Activated naive CD8-positive, alpha-beta T cell treated with anti-CD3 and anti-CD28 coated beads, Interleukin-2, amount 10 ng/mL, durations not matched to agents 7 days and 5 days (primary cell): ENCODE measurements around the gene ZCCHC2. TPM values are rescaled to one million over a fixed set of nuclear protein-coding genes. Genes with fewer than 3 reads are reported as not detected.

Experiments used
- ATAC-seq: fragments of 150-1000 bp; cut with Tn5 transposase; one replicate; pipeline ENCODE4 v1.10.0; 2021; ENCODE audit warnings: low read depth, moderate library complexity
- POLR2A ChIA-PET: fragments of 350-600 bp; sonication (Branson Sonifier 250); formaldehyde crosslinking; loops from one replicate; lab custom pipeline; 2021; ENCODE audit warnings: antibody characterized with exemption; lab: Charles Lee
- DNase-seq: peaks from one replicate; pipeline ENCODE4 v3.0.0; 2021
- H3K27ac Mint-ChIP-seq: one replicate; pipeline ENCODE4 v1.8.0; 2022; ENCODE audit warnings: mild to moderate bottlenecking, mixed read lengths
- H3K27me3 Mint-ChIP-seq: one replicate; pipeline ENCODE4 v1.8.0; 2022; ENCODE audit warnings: mild to moderate bottlenecking, moderate library complexity, mixed read lengths
- H3K36me3 Mint-ChIP-seq: one replicate; pipeline ENCODE4 v1.8.0; 2021; ENCODE audit warnings: mild to moderate bottlenecking, mixed read lengths
- H3K4me1 Mint-ChIP-seq: one replicate; pipeline ENCODE4 v1.8.0; 2021; ENCODE audit warnings: mixed read lengths
- H3K4me3 Mint-ChIP-seq: one replicate; pipeline ENCODE4 v1.8.0; 2022; ENCODE audit warnings: mild to moderate bottlenecking, moderate library complexity, mixed read lengths
- H3K9me3 Mint-ChIP-seq: one replicate; pipeline ENCODE4 v1.8.0; 2021; ENCODE audit warnings: mixed read lengths
- total RNA-seq, 2 experiments: library from RNA; stranded (reverse); gene quantifications; one replicate each; pipeline ENCODE4 v1.2.3, GENCODE V29; 2021

ZCCHC2 gene
- total RNA-seq, 2 experiments from 2014 or later: 56.8 to 61.7 TPM

DNA sequence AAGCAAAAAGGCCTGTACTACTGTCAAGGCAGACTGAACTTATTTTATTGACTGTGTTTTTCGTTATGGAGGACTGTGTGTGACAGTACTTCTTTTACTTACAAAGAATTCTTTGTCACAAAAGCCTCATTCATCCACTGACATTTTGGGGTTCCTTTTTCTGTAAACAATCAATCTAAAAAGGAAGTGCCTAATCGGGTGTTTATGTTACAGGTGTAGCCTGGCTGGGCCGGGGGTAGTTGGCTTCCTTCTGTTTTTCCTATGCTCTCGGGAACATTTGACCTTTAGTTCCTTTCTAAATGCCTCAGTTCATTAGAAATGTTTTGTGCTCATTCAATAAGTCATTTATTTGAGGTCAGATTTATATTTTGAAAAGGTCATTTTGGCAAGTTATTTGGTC, 8.3 kb downstream of the ZCCHC2 start:
- Mint-ChIP-seq H3K27ac (no peak overlapping the region), H3K27me3 (no peaks in the 10 kb centered on the region), H3K9me3 (no peaks in the 10 kb centered on the region), H3K4me3 (peak overlapping the region; percentile 6), H3K4me1 (peaks cover 49% of the 10 kb centered on the region), H3K36me3 (peaks cover 34% of the 10 kb centered on the region)
- POLR2A ChIA-PET: no interaction called here
- no peak for ATAC-seq
- no peak for DNase-seq

DNA sequence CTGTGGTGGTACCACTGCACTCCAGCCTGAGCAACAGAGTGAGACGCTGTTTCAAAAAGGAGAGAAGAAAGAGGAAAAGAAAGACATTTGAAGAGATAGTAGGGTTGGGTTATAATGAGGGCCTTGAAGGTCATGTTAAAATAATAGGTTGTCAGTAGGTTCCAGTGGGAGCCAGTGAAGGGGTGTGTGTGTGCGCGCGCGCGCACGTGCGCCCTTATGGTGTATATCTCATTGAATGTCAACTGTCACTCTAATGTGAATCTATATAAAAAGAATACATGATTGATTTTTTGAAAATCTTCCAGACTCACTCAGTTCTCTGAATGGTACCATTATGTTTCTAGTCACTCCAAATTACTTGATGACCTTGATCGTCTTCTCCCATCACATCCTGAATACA, 9.1 kb downstream of the ZCCHC2 start:
- DNase-seq (no peak), ATAC-seq (no peak)
- Mint-ChIP-seq H3K27ac (peak overlapping the region; percentile 55), H3K27me3 (no peaks in the 10 kb centered on the region), H3K36me3 (peaks cover 35% of the 10 kb centered on the region), H3K9me3 (no peaks in the 10 kb centered on the region), H3K4me3 (no peak overlapping the region), H3K4me1 (peaks cover 55% of the 10 kb centered on the region)
- POLR2A ChIA-PET: no interaction called here

DNA sequence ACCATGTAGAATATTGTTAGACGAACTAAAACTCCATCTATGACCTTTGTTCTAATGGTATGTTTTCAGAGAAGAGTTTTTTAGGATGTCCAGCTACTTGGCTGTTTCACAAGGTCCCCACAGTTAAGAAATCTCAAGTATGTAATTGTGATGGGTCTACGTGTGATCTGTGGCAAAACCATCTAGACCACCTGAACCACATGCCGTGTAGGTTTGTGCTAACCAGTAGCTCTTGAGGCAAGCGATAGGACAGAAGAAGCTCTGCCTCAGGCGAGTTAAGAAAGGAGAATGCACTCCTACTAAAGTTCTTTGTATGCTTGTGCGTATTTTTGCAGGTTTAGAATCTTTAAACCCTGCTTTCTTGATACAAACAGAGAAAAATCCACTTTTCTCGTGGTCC, 13.2 kb downstream of the ZCCHC2 start:
- no peak for ATAC-seq
- peaks cover 35% of the 10 kb centered on the region for H3K36me3 Mint-ChIP-seq
- POLR2A ChIA-PET: interaction anchor here (0.8 to 0.9 kb wide), 2 partner anchors 10 to 14 kb away, joined by 3 read pairs; partner anchors contain the start of gene ZCCHC2

DNA sequence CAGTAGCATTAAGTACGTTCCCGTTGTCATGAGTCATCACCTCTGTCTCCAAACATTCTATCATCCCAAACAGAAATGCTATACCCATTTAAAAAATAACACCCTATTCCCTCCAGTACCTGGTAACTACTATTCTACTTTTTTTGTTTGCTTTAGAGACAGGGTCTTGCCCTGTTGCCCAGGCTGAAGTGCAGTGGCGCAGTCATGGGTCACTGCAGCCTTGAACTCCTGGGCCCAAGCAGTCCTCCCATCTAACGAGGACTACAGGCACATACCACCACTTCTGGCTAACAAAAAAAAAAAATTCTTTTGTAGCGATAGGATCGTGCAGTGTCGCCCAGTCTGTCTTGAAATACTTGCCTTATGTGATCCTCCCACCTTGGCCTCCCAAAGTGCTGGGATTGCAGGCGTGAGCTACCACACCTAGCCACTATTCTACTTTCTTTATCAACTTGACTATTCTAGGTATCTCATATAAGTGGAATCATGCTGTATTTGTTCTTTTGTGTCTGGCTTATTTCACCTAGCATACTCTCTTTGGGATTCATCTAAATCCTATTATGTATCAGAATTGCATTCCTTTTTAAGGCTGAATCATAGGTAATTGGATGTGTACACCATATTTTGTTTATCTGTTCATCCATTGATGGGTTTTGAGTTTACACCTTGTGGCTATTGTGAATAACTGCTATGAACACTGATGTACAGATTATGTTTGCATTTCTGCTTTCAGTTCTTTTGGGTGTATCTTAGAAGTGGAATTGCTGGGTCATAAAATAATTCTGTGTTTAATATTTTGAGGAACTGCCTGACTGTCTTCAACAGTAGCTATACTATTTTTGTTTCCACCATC, 14.4 kb downstream of the ZCCHC2 start:
- H3K4me1 Mint-ChIP-seq: peaks cover 39% of the 10 kb centered on the region
- peaks cover 30% of the 10 kb centered on the region for H3K36me3 Mint-ChIP-seq
- no peak overlapping the region for H3K27ac Mint-ChIP-seq
- ATAC-seq (no peak), DNase-seq (no peak)
- no peak overlapping the region for H3K4me3 Mint-ChIP-seq
- no peaks in the 10 kb centered on the region for H3K9me3 Mint-ChIP-seq
- POLR2A ChIA-PET: no interaction called here
- no peaks in the 10 kb centered on the region for H3K27me3 Mint-ChIP-seq

More for the DNA sequence above, 13.2 kb downstream of the ZCCHC2 start:
- no peak overlapping the region for H3K4me3 Mint-ChIP-seq
- no peaks in the 10 kb centered on the region for H3K27me3 Mint-ChIP-seq
- no peak for DNase-seq
- H3K27ac Mint-ChIP-seq: no peak overlapping the region
- H3K4me1 Mint-ChIP-seq: peaks cover 42% of the 10 kb centered on the region
- H3K9me3 Mint-ChIP-seq: no peaks in the 10 kb centered on the region

DNA sequence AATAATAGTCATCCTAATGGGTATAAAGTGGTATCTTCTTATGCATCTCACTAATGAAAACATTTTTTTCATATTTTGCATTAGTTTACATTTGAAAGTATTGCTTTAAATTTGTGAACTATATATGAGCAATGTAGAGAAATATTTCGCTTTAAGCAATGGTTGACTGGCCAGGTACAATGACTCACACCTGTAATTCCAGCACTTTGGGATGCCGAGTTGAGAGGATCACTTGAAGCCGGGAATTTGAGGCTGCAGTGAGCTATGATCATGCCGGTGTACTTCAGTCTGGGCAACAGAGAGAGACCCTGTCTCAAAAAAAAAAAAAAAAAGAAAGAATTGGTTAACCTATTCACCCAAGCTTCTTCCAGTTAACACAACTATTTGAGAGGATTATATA, 15.1 kb downstream of the ZCCHC2 start:
- no peak for ATAC-seq
- POLR2A ChIA-PET: no interaction called here

DNA sequence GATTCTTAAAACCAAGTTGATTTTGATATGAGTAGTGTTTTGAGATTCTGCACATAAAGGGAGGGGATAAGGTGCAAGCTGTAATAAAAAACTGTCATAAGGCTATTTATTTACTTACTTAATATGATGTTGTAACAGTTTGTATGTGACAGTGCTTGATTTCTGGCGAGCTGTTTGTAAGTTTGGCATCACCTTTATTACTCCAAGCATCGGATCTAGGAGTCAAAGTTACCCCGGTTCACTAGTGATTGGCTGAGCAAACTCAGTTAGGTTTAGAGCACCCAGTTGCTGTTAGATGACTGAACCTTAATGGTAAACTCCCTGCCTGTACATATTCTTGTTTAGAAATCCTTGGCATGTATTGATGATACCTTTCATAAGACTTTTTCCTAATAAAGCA, 16.1 kb downstream of the ZCCHC2 start:
- POLR2A ChIA-PET: no interaction called here
- Mint-ChIP-seq H3K4me1 (peaks cover 37% of the 10 kb centered on the region), H3K4me3 (no peak overlapping the region), H3K27me3 (no peaks in the 10 kb centered on the region), H3K36me3 (peaks cover 39% of the 10 kb centered on the region), H3K27ac (no peak overlapping the region), H3K9me3 (no peaks in the 10 kb centered on the region)
- ATAC-seq (no peak), DNase-seq (no peak)

More for the DNA sequence above, 15.1 kb downstream of the ZCCHC2 start:
- Mint-ChIP-seq H3K27me3 (no peaks in the 10 kb centered on the region), H3K36me3 (peaks cover 30% of the 10 kb centered on the region), H3K4me3 (no peak overlapping the region), H3K9me3 (no peaks in the 10 kb centered on the region), H3K27ac (no peak overlapping the region), H3K4me1 (peaks cover 36% of the 10 kb centered on the region)
- DNase-seq: no peak

DNA sequence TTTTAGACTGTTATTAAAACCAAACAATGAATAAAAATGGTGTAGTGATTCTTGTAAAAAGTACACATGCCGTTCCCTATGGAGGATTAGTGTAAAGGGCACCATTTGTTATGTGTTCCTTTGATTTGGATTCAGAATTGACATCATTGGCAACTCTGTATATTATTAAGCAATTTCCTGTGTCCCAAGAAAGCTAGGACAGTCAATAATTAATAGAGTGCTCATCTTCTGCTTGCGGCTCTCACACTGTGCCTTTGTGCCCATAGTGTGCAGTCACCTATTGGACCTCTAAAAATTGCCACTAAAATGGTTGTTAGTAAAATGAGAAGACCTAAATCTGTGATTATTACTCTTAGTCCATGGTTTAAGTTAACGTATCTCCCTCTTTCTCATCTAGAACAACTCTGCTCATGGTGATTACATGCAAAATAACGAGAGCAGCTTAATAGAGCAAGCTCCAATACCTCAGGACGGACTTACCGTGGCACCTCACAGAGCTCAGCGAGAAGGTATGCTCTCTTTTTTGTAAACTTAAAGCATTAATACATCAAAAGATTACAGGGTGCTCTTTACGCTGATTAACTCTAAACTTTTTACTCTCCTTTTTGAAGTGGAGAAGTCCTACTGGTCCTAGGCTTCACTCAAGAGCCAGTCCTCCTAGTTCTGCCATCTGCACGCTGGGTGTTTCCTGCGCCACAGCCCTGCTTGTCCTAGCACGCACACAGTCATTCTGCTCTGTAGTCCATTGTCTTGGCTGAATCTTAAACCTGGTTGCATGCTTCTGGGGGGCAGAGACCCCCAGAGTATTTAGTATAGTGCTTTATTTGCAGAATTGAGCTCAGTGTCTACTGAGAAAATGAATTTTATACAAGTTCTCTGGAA, 16.7 kb downstream of the ZCCHC2 start:
- Mint-ChIP-seq H3K4me1 (peaks cover 33% of the 10 kb centered on the region), H3K27ac (no peak overlapping the region), H3K9me3 (no peaks in the 10 kb centered on the region), H3K27me3 (no peaks in the 10 kb centered on the region), H3K36me3 (peaks cover 35% of the 10 kb centered on the region), H3K4me3 (no peak overlapping the region)
- DNase-seq (no peak), ATAC-seq (no peak)
- POLR2A ChIA-PET: interaction anchor here (0.8 kb wide), 1 partner anchor 379 kb away, joined by 3 read pairs; no protein-coding TSS in a partner anchor

DNA sequence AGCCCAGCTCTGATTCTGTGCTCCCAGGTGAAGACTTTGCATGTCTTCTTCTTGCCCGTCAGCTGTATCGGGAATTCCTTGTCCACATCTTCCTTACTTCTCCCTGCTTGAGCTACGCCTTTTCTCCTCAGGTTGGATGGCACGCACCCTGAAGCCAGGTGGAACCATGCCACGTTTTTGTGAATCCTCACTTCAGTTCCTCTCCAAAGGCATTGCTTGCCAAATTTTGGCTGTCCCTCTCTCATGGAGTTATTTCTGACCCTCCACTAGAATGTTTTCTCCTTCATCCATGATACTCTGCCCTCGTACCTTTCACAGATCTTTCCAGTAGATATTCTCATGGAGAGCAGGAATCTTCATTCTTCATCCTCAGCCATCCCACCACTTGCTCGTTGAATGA, 20.2 kb downstream of the ZCCHC2 start:
- ATAC-seq (no peak), DNase-seq (no peak)
- H3K27ac Mint-ChIP-seq: no peak overlapping the region
- H3K4me1 Mint-ChIP-seq: peaks cover 10% of the 10 kb centered on the region
- H3K4me3 Mint-ChIP-seq: no peak overlapping the region
- H3K27me3 Mint-ChIP-seq: no peaks in the 10 kb centered on the region
- POLR2A ChIA-PET: no interaction called here
- H3K36me3 Mint-ChIP-seq: peaks cover 41% of the 10 kb centered on the region
- H3K9me3 Mint-ChIP-seq: no peaks in the 10 kb centered on the region

DNA sequence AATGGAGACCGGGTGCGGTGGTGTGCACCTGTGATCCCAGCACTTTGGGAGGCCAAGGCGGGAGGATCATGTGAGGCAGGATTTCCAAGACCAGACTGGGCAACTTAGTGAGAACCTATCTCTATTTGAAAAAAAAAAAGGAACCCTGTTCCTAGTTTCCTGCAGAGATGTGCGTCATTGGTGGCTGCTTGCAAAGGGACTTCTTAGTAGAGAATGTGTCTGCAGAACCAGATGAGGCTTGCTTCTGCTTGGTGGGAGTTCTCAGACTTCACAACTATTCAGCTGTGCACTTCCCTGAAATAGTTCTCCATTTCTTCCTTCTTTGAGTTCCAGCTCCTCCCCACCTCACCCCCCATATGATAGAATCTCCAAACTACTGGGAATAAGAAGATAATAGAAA, 22.3 kb downstream of the ZCCHC2 start:
- POLR2A ChIA-PET: no interaction called here
- no peak for ATAC-seq
- no peak for DNase-seq
- H3K27me3 Mint-ChIP-seq: no peaks in the 10 kb centered on the region
- H3K4me1 Mint-ChIP-seq: peaks cover 8% of the 10 kb centered on the region
- no peak overlapping the region for H3K27ac Mint-ChIP-seq
- H3K9me3 Mint-ChIP-seq: no peaks in the 10 kb centered on the region
- no peak overlapping the region for H3K4me3 Mint-ChIP-seq
- peaks cover 40% of the 10 kb centered on the region for H3K36me3 Mint-ChIP-seq

DNA sequence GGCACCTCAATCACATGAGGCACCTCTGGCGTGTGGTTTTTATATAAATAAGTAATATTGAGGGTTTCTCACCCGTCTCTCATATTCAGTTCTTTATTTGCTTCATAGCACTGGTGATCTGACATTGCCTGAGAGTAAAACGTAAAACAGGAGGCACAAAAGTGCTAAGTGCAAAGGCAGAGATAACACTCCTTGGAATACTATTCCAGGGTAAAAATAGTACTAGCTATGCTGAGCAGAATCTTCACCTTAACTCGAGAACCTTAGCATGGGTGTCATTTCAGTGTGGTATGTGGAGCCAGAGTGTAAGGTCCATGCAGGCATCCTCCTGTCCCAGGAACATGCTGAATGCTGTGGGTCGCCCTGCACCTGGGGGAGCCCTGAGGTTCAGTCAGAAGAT, 26.9 kb downstream of the ZCCHC2 start:
- H3K36me3 Mint-ChIP-seq: peaks cover 53% of the 10 kb centered on the region
- no peaks in the 10 kb centered on the region for H3K27me3 Mint-ChIP-seq
- H3K27ac Mint-ChIP-seq: no peak overlapping the region
- H3K4me1 Mint-ChIP-seq: peaks cover 17% of the 10 kb centered on the region
- H3K4me3 Mint-ChIP-seq: no peak overlapping the region
- DNase-seq (no peak), ATAC-seq (no peak)
- no peaks in the 10 kb centered on the region for H3K9me3 Mint-ChIP-seq
- POLR2A ChIA-PET: no interaction called here

DNA sequence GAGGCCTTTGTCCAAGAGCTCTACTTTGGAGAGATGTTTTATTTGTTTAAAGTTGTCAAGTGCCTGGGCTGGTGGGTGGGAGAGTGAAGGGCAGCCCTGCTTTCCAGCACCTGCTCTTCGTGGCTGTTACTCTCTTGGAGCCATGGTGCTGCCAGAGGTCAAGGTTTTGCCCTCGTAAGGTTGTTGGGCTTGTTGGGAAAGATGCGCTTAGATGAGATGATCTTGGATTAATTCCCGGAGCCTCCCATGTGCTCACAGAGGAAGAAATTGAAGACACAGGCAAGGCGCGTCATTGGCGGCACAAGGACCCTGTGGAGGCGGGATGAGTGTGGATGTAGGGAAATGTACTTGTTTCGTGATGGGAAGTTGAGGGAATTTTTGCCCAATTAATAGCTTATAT, 27.9 kb downstream of the ZCCHC2 start:
- POLR2A ChIA-PET: no interaction called here
- Mint-ChIP-seq H3K9me3 (no peaks in the 10 kb centered on the region), H3K4me3 (no peak overlapping the region), H3K27me3 (no peaks in the 10 kb centered on the region), H3K36me3 (peaks cover 47% of the 10 kb centered on the region), H3K27ac (no peak overlapping the region), H3K4me1 (peaks cover 17% of the 10 kb centered on the region)
- ATAC-seq (no peak), DNase-seq (no peak)

DNA sequence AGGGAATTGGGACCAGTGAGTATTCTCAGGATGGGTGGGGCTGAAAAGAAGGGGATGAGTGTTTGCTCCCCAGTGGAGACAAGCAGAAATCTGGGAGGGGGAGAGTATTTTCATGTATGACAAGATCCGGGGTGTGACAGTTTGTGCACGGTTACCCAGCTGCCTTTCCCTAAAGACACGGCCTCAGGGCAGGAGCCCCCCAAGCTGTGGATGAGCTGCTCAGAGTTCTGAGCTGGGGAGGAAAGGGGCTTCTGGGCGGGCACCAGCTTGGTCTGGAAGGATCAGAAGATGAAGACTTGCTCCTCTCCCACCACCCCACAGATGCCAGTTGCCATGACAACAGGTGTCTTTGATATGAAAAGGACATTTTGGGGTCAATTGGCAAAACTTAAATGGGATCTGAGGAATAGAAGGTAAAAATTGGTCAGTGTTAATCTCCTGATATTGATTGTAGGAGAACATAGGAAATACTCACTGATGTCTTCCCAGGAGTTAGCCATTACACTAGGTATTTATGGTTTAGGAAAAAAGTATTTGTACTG, 29.2 kb downstream of the ZCCHC2 start:
- H3K4me3 Mint-ChIP-seq: no peak overlapping the region
- H3K36me3 Mint-ChIP-seq: peaks cover 54% of the 10 kb centered on the region
- POLR2A ChIA-PET: no interaction called here
- no peaks in the 10 kb centered on the region for H3K9me3 Mint-ChIP-seq
- H3K27me3 Mint-ChIP-seq: no peaks in the 10 kb centered on the region
- ATAC-seq (no peak), DNase-seq (no peak)
- peak overlapping the region; percentile 36 for H3K27ac Mint-ChIP-seq
- H3K4me1 Mint-ChIP-seq: peaks cover 17% of the 10 kb centered on the region

DNA sequence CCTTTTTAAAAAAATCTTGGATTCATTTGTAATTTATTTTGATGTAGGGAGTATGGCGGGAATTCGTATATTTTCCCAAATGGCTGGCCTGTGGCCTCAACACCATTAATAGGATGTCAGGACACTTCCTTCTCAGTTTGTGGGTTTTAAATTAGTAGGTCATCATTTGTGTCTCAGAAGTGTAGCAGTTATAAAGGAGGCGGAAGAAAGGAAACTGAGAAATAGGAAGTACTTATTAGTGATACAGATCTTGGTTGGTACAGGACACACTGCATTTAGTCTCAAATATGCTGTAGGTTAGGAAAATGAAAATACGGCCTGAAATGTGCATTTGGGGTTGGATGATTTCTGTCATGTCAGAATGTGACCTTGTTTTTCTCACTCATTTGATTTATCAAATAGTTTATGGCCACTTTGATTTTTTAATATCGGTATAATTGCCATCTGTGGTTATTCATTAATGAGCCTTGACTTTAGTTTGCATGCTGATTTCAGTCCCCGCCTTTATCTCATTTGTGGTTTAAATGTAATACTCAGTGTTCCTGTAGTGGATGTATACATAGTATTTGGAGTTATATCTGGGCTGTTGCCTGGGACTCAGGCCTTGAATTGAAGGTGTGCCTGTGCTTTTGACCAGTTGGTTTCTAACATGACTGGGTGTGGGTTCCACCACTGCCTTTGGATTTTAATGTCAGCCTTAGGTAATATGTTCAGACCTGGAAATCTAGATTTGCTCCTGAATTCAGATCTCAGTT, 31.4 kb downstream of the ZCCHC2 start:
- H3K27ac Mint-ChIP-seq: no peak overlapping the region
- H3K36me3 Mint-ChIP-seq: peaks cover 64% of the 10 kb centered on the region
- no peak for DNase-seq
- H3K27me3 Mint-ChIP-seq: no peaks in the 10 kb centered on the region
- H3K4me1 Mint-ChIP-seq: peaks cover 20% of the 10 kb centered on the region
- POLR2A ChIA-PET: no interaction called here
- no peak for ATAC-seq
- no peak overlapping the region for H3K4me3 Mint-ChIP-seq
- no peaks in the 10 kb centered on the region for H3K9me3 Mint-ChIP-seq
